K562 (cell line): ENCODE data around the gene CDH5. TPM values are rescaled to one million over a fixed set of nuclear protein-coding genes. Genes with fewer than 3 reads are reported as not detected.

Experiments used
- ATAC-seq: fragments of 200-7000 bp; cut with Tn5 transposase; 3 replicates; pipeline ENCODE4 v1.9.1; 2020; ENCODE audit warnings: moderate library complexity
- BruUV-seq: library from RNA; stranded (reverse); fragments of 400-500 nt; replicated peaks from 2 replicates; lab custom pipeline; 2021; lab: Mats Ljungman, UMichigan
- CTCF ChIA-PET: fragments of 300-600 bp; formaldehyde crosslinking; extraction: SDS; loops from one replicate; lab custom pipeline; 2021; ENCODE audit warnings: low intra/inter-chr PET ratio; lab: Yijun Ruan, JAX
- POLR2A ChIA-PET: fragments of 300-600, 350-650 bp; sonication (Branson Sonifier 250); formaldehyde crosslinking; extraction: SDS; loops from one replicate; lab custom pipeline; 2021; ENCODE audit warnings: antibody characterized with exemption, inconsistent platforms; lab: Yijun Ruan, JAX
- DNase-seq, 4 experiments: peaks; one replicate each; pipeline versions ENCODE4 v3.0.0 to v3.0.0-alpha.2; 2011 to 2018; ENCODE audit warnings: low spot score in 3 of 4, mixed read lengths in 3 of 4; ENCODE audit errors: extremely low read depth in 1 of 4
- FAIRE-seq: peaks from 2 replicates; lab custom pipeline; 2011; peaks lifted over from hg19 to GRCh38; lab: Jason Lieb, UNC
- H2AFZ ChIP-seq: 2 replicates; pipeline ENCODE4 v1.6.0; 2011; ENCODE audit warnings: low read depth, low read length, control low read depth, inconsistent platforms
- H3K27ac ChIP-seq: fragments of 200-600 bp; 3 replicates; pipeline ENCODE4 v1.8.0; 2011; ENCODE audit warnings: low read depth, mild to moderate bottlenecking, control low read depth, inconsistent platforms, low read length, moderate library complexity, mixed read lengths; ENCODE audit errors: extremely low read depth
- H3K27me3 ChIP-seq, 2 experiments: fragments of 300-600 bp in 1 of 2; 2 replicates in 1 of 2; 3 replicates in 1 of 2; pipeline versions ENCODE4 v1.6.0 to v1.8.0; 2011; ENCODE audit warnings: inconsistent platforms in 2 of 2, low read length in 2 of 2, mild to moderate bottlenecking in 1 of 2, mixed read lengths in 1 of 2, moderate library complexity in 1 of 2; ENCODE audit not compliant: control insufficient read depth in 2 of 2, insufficient read depth in 2 of 2
- H3K36me3 ChIP-seq: fragments of 300-600 bp; 3 replicates; pipeline ENCODE4 v1.8.0; 2011; ENCODE audit warnings: mild to moderate bottlenecking, low read length, inconsistent platforms; ENCODE audit not compliant: control insufficient read depth, insufficient read depth
- H3K4me1 ChIP-seq, 2 experiments: fragments of 200-600 bp in 1 of 2; replicated peaks in 1 of 2; 2 replicates in 1 of 2; 3 replicates in 1 of 2; pipeline versions ENCODE4 v1.5.1 to v1.8.0; 2011; ENCODE audit warnings: inconsistent platforms in 2 of 2, low read length in 2 of 2, mild to moderate bottlenecking in 1 of 2, mixed read lengths in 1 of 2, moderate library complexity in 1 of 2; ENCODE audit not compliant: control insufficient read depth in 2 of 2, insufficient read depth in 2 of 2
- H3K4me2 ChIP-seq: 2 replicates; pipeline ENCODE4 v1.6.1; 2011; ENCODE audit warnings: low read length, control low read depth, inconsistent platforms, mixed read lengths; ENCODE audit not compliant: insufficient read depth
- H3K4me3 ChIP-seq: fragments of 200-600 bp; sonication (generic), shearing (Covaris generic); 2 replicates; pipeline ENCODE4 v1.5.1; 2016; ENCODE audit warnings: control low read depth, inconsistent platforms
- H3K79me2 ChIP-seq: fragments of 200-600 bp; 3 replicates; pipeline ENCODE4 v1.8.0; 2011; ENCODE audit warnings: low read length, inconsistent platforms; ENCODE audit not compliant: control insufficient read depth, insufficient read depth
- H3K9ac ChIP-seq, 2 experiments: 2 replicates each; pipeline versions ENCODE4 v1.6.0 to v1.6.1; 2011; ENCODE audit warnings: low read depth in 2 of 2, low read length in 2 of 2, control low read depth in 1 of 2, inconsistent platforms in 1 of 2, mild to moderate bottlenecking in 1 of 2, mixed read lengths in 1 of 2; ENCODE audit not compliant: insufficient read depth in 1 of 2
- H3K9me1 ChIP-seq: one replicate; pipeline ENCODE4 v1.6.0; 2011; ENCODE audit warnings: inconsistent platforms, mild to moderate bottlenecking, low read length, moderate library complexity; ENCODE audit not compliant: control insufficient read depth, insufficient read depth
- H3K9me3 ChIP-seq: replicated peaks from 2 replicates; pipeline ENCODE4 v1.5.1; 2011; ENCODE audit warnings: low read depth, low read length, inconsistent platforms; ENCODE audit not compliant: control insufficient read depth, insufficient read depth
- H4K20me1 ChIP-seq: replicated peaks from 2 replicates; pipeline ENCODE4 v1.6.1; 2011; ENCODE audit warnings: low read length, inconsistent platforms, mixed read lengths; ENCODE audit not compliant: control insufficient read depth, insufficient read depth
- ARNT ChIP-seq, 2 experiments: fragments of 450-650 bp; IDR thresholded peaks; 2 replicates each; pipeline ENCODE4 v1.6.1; 2016; ENCODE audit warnings: mild to moderate bottlenecking in 1 of 2
- CREBBP ChIP-seq: IDR thresholded peaks from one replicate; pipeline ENCODE4 v1.6.1; 2012; ENCODE audit warnings: low read depth, mild to moderate bottlenecking, control low read depth, inconsistent platforms, low read length
- CTBP1 ChIP-seq: fragments of 450-650 bp; IDR thresholded peaks from 2 replicates; pipeline ENCODE4 v1.6.1; 2016; ENCODE audit warnings: borderline replicate concordance
- FOSL1 ChIP-seq: fragments of 200-800 bp; sonication (Bioruptor generic); conservative IDR thresholded peaks from 2 replicates; pipeline ENCODE4 v1.6.1; 2016; ENCODE audit warnings: missing genetic modification characterization, missing compliant biosample characterization
- FOXM1 ChIP-seq, 2 experiments: fragments of 450-650 bp in 1 of 2; sonication (generic) in 1 of 2; formaldehyde crosslinking in 1 of 2; IDR thresholded peaks; 2 replicates each; pipeline versions ENCODE4 v1.6.1 to v1.9.0; 2017 to 2022; ENCODE audit warnings: low read depth in 2 of 2, mild to moderate bottlenecking in 2 of 2, missing genetic modification reagents in 1 of 2, moderate library complexity in 1 of 2
- HDAC1 ChIP-seq, 2 experiments: fragments of 450-650 bp; IDR thresholded peaks; 2 replicates each; pipeline ENCODE4 v1.6.1; 2016 to 2017; ENCODE audit warnings: inconsistent platforms in 1 of 2, mild to moderate bottlenecking in 1 of 2, moderate library complexity in 1 of 2
- HDAC8 ChIP-seq: fragments of 450-650 bp; IDR thresholded peaks from 2 replicates; pipeline ENCODE4 v1.6.1; 2016; ENCODE audit warnings: mild to moderate bottlenecking, missing genetic modification characterization, moderate library complexity, missing compliant biosample characterization
- HIVEP1 ChIP-seq: fragments of 250-450 bp; sonication (Bioruptor Pico); IDR thresholded peaks from 2 replicates; pipeline ENCODE4 v1.4.0; 2020; ENCODE audit warnings: mild to moderate bottlenecking
- IRF2 ChIP-seq: sonication (generic); formaldehyde crosslinking; IDR thresholded peaks from 2 replicates; pipeline ENCODE4 v1.8.1; 2022; ENCODE audit warnings: mild to moderate bottlenecking, missing genetic modification reagents
- KDM2B ChIP-seq: fragments of 250-450 bp; sonication (Bioruptor Pico); IDR thresholded peaks from 2 replicates; pipeline ENCODE4 v1.8.0; 2021; ENCODE audit warnings: mild to moderate bottlenecking, moderate library complexity
- MTA3 ChIP-seq: fragments of 450-650 bp; formaldehyde crosslinking; IDR thresholded peaks from 2 replicates; pipeline ENCODE4 v1.6.1; 2017; ENCODE audit warnings: mild to moderate bottlenecking, borderline replicate concordance
- SNAPC5 ChIP-seq: fragments of 250-450 bp; sonication (Bioruptor Pico); IDR thresholded peaks from 2 replicates; pipeline ENCODE4 v1.8.0; 2021; ENCODE audit warnings: moderate library complexity, mild to moderate bottlenecking, inconsistent platforms
- SP2 ChIP-seq: IDR thresholded peaks from 2 replicates; pipeline ENCODE4 v1.6.1; 2011; ENCODE audit warnings: mild to moderate bottlenecking, low read depth, low read length, moderate library complexity; ENCODE audit not compliant: poor library complexity, severe bottlenecking; ENCODE audit errors: extremely low read depth
- TEAD2 ChIP-seq: fragments of 450-650 bp; IDR thresholded peaks from 2 replicates; pipeline ENCODE4 v1.6.1; 2016; ENCODE audit warnings: missing genetic modification characterization, control low read depth, missing compliant biosample characterization
- ZNF280A ChIP-seq: fragments of 450-650 bp; IDR thresholded peaks from 2 replicates; pipeline ENCODE4 v1.6.1; 2018; ENCODE audit warnings: mild to moderate bottlenecking, low read depth; ENCODE audit not compliant: partially characterized antibody
- WGBS: fragments of 100-300 bp; shearing (Covaris generic); methylation state at CpG from one replicate; pipeline ENCODE4 v1.1.6; 2016; ENCODE audit warnings: low coverage, mixed read lengths; ENCODE audit not compliant: insufficient coverage; ENCODE audit errors: missing lambda C conversion rate; 5-methylcytosine and 5-hydroxymethylcytosine counted together
- in situ Hi-C: fragments of 300-500 bp; cut with MboI; formaldehyde crosslinking; loops from 4 replicates; pipeline ENCODE4 v1.15.0; 2018; ENCODE audit warnings: inconsistent platforms, mixed read lengths
- intact Hi-C: fragments of 100-400 bp; cut with micrococcal nuclease; formaldehyde crosslinking; loops from 2 replicates; pipeline ENCODE4 v1.14.2; 2022
- polyA plus RNA-seq, 8 experiments: library from polyadenylated mRNA; depleted of rRNA in 4 of 8; stranded (reverse) in 5 of 8; unstranded in 3 of 8; fragments of >200 nt; fragmentation: Nextera tagmentation in 2 of 8; fragmentation: Illumina TruSeq in 1 of 8; extraction: Ambion mirVana in 2 of 8; extraction: Trizol in 1 of 8; gene quantifications; 2 replicates each; pipeline versions ENCODE4 v1.2.1 to v1.2.3, GENCODE V29; 2011 to 2014; ENCODE audit warnings: inconsistent platforms in 1 of 8, missing spikeins in 1 of 8
- total RNA-seq, 7 experiments: library from RNA; depleted of rRNA in 6 of 7; stranded (reverse); fragments of >200 nt in 6 of 7; fragmentation: Illumina TruSeq in 2 of 7; extraction: Trizol in 2 of 7; gene quantifications; 2 replicates each; pipeline versions ENCODE4 v1.2.1 to v1.2.3, GENCODE V29; 2011 to 2021; ENCODE audit warnings: low replicate concordance in 1 of 7

CDH5 gene
- total and polyA plus RNA-seq, 9 of the 15 experiments (the other 6 are each of a cell fraction or from before 2014, with no cell fraction given): not detected

- intact Hi-C loops (no loop called here), in situ Hi-C loops (no loop called here)
- ChIA-PET POLR2A (no interaction called here), CTCF (no interaction called here)
- no TSS peak for BruUV-seq
- ATAC-seq: no peak
- H2AFZ ChIP-seq: no peak overlapping the region
- H3K36me3 ChIP-seq: no peaks in the 10 kb centered on the region
- H3K4me2 ChIP-seq: no peak overlapping the region
- 4% methylated on average over 13 of the region's 13 CpGs for WGBS
- TF ChIP-seq HIVEP1 (CRISPR knock-in tag) (no peak), CREBBP (no peak), CTBP1 (no peak), HDAC8 (no peak)
- no peak for DNase-seq
- H3K79me2 ChIP-seq: no peaks in the 10 kb centered on the region
- H3K9ac ChIP-seq: no peak overlapping the region; a peak in 1 of 4 replicates
- H3K9me1 ChIP-seq: no peaks in the 10 kb centered on the region
- no peak overlapping the region for H3K27ac ChIP-seq
- H4K20me1 ChIP-seq: peaks cover 4% of the 10 kb centered on the region; the same call in 1 of the 2 replicates
- FAIRE-seq: no peak
- H3K4me3 ChIP-seq: no peak overlapping the region
- H3K27me3 ChIP-seq: peaks cover 3 to 9% of the 10 kb centered on the region in 2 experiments; a peak in 3 of 5 replicates
- no peaks in the 10 kb centered on the region; a peak in 1 of 5 replicates for H3K4me1 ChIP-seq
- no peaks in the 10 kb centered on the region for H3K9me3 ChIP-seq
Observed at GRCh38 chr16:66382171-66382965, 15.9 kb downstream of the CDH5 start.

GRCh38 chr16:66382966-66383299 lies 16.4 kb downstream of the CDH5 start:
- FAIRE-seq (no peak), DNase-seq (no peak), ATAC-seq (0 out of 3 replicates have a peak, but pooled peaks have one; percentile 40)
- H3K9ac ChIP-seq: no peak overlapping the region
- H4K20me1 ChIP-seq: peaks cover 4% of the 10 kb centered on the region; the same call in 1 of the 2 replicates
- 0% methylated on average over 3 of the region's 3 CpGs for WGBS
- no peak overlapping the region for H2AFZ ChIP-seq
- H3K27ac ChIP-seq: no peak overlapping the region
- ChIA-PET POLR2A (no interaction called here), CTCF (no interaction called here)
- BruUV-seq: no TSS peak
- no peaks in the 10 kb centered on the region; a peak in 1 of 5 replicates for H3K4me1 ChIP-seq
- intact Hi-C loops: no loop called here
- H3K27me3 ChIP-seq: peaks cover 3 to 14% of the 10 kb centered on the region in 2 experiments; a peak in 3 of 5 replicates
- H3K36me3 ChIP-seq: no peaks in the 10 kb centered on the region
- in situ Hi-C loops: no loop called here
- no peaks in the 10 kb centered on the region for H3K79me2 ChIP-seq
- H3K4me3 ChIP-seq: no peak overlapping the region
- H3K9me3 ChIP-seq: no peaks in the 10 kb centered on the region
- H3K9me1 ChIP-seq: no peaks in the 10 kb centered on the region
- H3K4me2 ChIP-seq: no peak overlapping the region
- no peak for TF ChIP-seq MTA3
- TF ChIP-seq KDM2B (CRISPR knock-in tag): no peak
- no peak for TF ChIP-seq TEAD2 (tag)
- TF ChIP-seq FOSL1 (tag): peak; percentile 50
- TF ChIP-seq IRF2 (CRISPR knock-in tag): no peak
- no peak for TF ChIP-seq FOXM1 (IDR thresholded peaks at IDR 0.05; ENCODE audit: low read depth)
- no peak for TF ChIP-seq FOXM1 (CRISPR knock-in tag; IDR thresholded peaks at IDR 0.05; ENCODE audit: low read depth)
- no peak for TF ChIP-seq HDAC1 (IDR thresholded peaks at IDR 0.05)
- TF ChIP-seq ZNF280A: no peak
- no peak for TF ChIP-seq ARNT (IDR thresholded peaks at IDR 0.05)
- no peak for TF ChIP-seq SNAPC5 (CRISPR knock-in tag)
- TF ChIP-seq SP2: no peak
